HEK293 (cell line): ENCODE data around the gene EDIL3.

Experiments
- CTCF ChIA-PET: fragments of 350-600 bp; formaldehyde crosslinking; extraction: SDS; loops from one replicate; lab custom pipeline; 2021; ENCODE audit warnings: antibody characterized with exemption; lab: Yijun Ruan, JAX
- POLR2A ChIA-PET: fragments of 300-600 bp; formaldehyde crosslinking; extraction: SDS; loops from one replicate; lab custom pipeline; 2020; ENCODE audit warnings: antibody characterized with exemption, inconsistent platforms; lab: Yijun Ruan, JAX
- H3K27ac ChIP-seq: fragments of 200-500 bp; sonication (Bioruptor generic); 2 replicates; pipeline ENCODE4 v1.5.1; 2014; ENCODE audit warnings: low read depth, low read length, control low read depth, inconsistent platforms; ENCODE audit errors: extremely low read depth
- H3K36me3 ChIP-seq, 2 experiments: fragments of 200-500 bp in 1 of 2; sonication (Bioruptor generic) in 1 of 2; 1 replicate in 1 of 2; 2 replicates in 1 of 2; pipeline ENCODE4 v1.5.1; 2014 to 2017; ENCODE audit warnings: inconsistent platforms in 2 of 2, low read length in 2 of 2; ENCODE audit not compliant: control insufficient read depth in 2 of 2, insufficient read depth in 1 of 2
- H3K4me1 ChIP-seq: fragments of 200-500 bp; sonication (Bioruptor generic); 2 replicates; pipeline ENCODE4 v1.5.1; 2014; ENCODE audit warnings: mild to moderate bottlenecking, low read length, inconsistent platforms; ENCODE audit not compliant: control insufficient read depth, insufficient read depth
- H3K4me3 ChIP-seq: 2 replicates; pipeline ENCODE4 v1.5.1; 2011; ENCODE audit warnings: low read depth, mild to moderate bottlenecking, control low read depth, low read length, moderate library complexity
- H3K9me3 ChIP-seq: fragments of 200-500 bp; sonication (Bioruptor generic); 2 replicates; pipeline ENCODE4 v1.5.1; 2014; ENCODE audit warnings: low read depth, low read length, inconsistent platforms; ENCODE audit not compliant: control insufficient read depth, insufficient read depth
- HOXD13 ChIP-seq: sonication (generic); formaldehyde crosslinking; IDR thresholded peaks from 2 replicates; pipeline ENCODE4 v1.8.0; 2022; ENCODE audit warnings: missing genetic modification reagents, borderline replicate concordance
- KLF1 ChIP-seq: fragments of 450-650 bp; formaldehyde crosslinking; IDR thresholded peaks from 2 replicates; pipeline ENCODE4 v1.5.1; 2016; ENCODE audit warnings: missing biosample characterization, missing genetic modification characterization
- KLF7 ChIP-seq: fragments of 450-650 bp; formaldehyde crosslinking; IDR thresholded peaks from 2 replicates; pipeline ENCODE4 v1.5.1; 2016; ENCODE audit warnings: missing biosample characterization, missing genetic modification characterization, borderline replicate concordance
- MEIS1 ChIP-seq: sonication (generic); formaldehyde crosslinking; IDR thresholded peaks from 2 replicates; pipeline ENCODE4 v1.8.1; 2022; ENCODE audit warnings: missing genetic modification reagents, mild to moderate bottlenecking, borderline replicate concordance
- REPIN1 ChIP-seq: fragments of 450-650 bp; formaldehyde crosslinking; IDR thresholded peaks from 2 replicates; pipeline ENCODE4 v1.5.1; 2017; ENCODE audit warnings: missing biosample characterization, missing genetic modification characterization, low read depth
- ZBTB8A ChIP-seq: fragments of 450-650 bp; formaldehyde crosslinking; IDR thresholded peaks from 2 replicates; pipeline ENCODE4 v1.5.1; 2016; ENCODE audit warnings: missing biosample characterization, missing genetic modification characterization
- ZFP69B ChIP-seq: fragments of 450-650 bp; formaldehyde crosslinking; IDR thresholded peaks from 2 replicates; pipeline ENCODE4 v1.5.1; 2016; ENCODE audit warnings: missing biosample characterization, missing genetic modification characterization
- ZNF132 ChIP-seq: fragments of 450-650 bp; formaldehyde crosslinking; IDR thresholded peaks from 2 replicates; pipeline ENCODE4 v1.5.1; 2017; ENCODE audit warnings: missing biosample characterization, missing genetic modification characterization, borderline replicate concordance
- ZNF157 ChIP-seq: fragments of 450-650 bp; formaldehyde crosslinking; IDR thresholded peaks from 2 replicates; pipeline ENCODE4 v1.5.1; 2016; ENCODE audit warnings: missing biosample characterization, missing genetic modification characterization
- ZNF214 ChIP-seq: fragments of 450-650 bp; formaldehyde crosslinking; IDR thresholded peaks from 2 replicates; pipeline ENCODE4 v1.5.1; 2017; ENCODE audit warnings: missing biosample characterization, mild to moderate bottlenecking, missing genetic modification characterization, borderline replicate concordance
- ZNF223 ChIP-seq: fragments of 450-650 bp; formaldehyde crosslinking; IDR thresholded peaks from 2 replicates; pipeline ENCODE4 v1.5.1; 2016; ENCODE audit warnings: missing biosample characterization, missing genetic modification characterization
- ZNF24 ChIP-seq: fragments of 450-650 bp; formaldehyde crosslinking; IDR thresholded peaks from 2 replicates; pipeline ENCODE4 v1.5.1; 2016; ENCODE audit warnings: missing biosample characterization, missing genetic modification characterization
- ZNF398 ChIP-seq: fragments of 450-650 bp; formaldehyde crosslinking; IDR thresholded peaks from 2 replicates; pipeline ENCODE4 v1.5.1; 2017; ENCODE audit warnings: missing biosample characterization, missing genetic modification characterization
- ZNF433 ChIP-seq: fragments of 450-650 bp; formaldehyde crosslinking; IDR thresholded peaks from 2 replicates; pipeline ENCODE4 v1.5.1; 2016; ENCODE audit warnings: missing biosample characterization, missing genetic modification characterization, low read depth
- ZNF488 ChIP-seq: fragments of 450-650 bp; formaldehyde crosslinking; IDR thresholded peaks from 2 replicates; pipeline ENCODE4 v1.5.1; 2016; ENCODE audit warnings: missing biosample characterization, missing genetic modification characterization
- ZNF513 ChIP-seq: fragments of 450-650 bp; IDR thresholded peaks from 2 replicates; pipeline ENCODE4 v1.5.1; 2018; ENCODE audit warnings: missing biosample characterization, missing genetic modification characterization
- ZNF555 ChIP-seq: fragments of 450-650 bp; formaldehyde crosslinking; conservative IDR thresholded peaks from 2 replicates; pipeline ENCODE4 v1.5.1; 2017; ENCODE audit warnings: missing biosample characterization, mild to moderate bottlenecking, missing genetic modification characterization, inconsistent platforms
- ZNF843 ChIP-seq: fragments of 450-650 bp; formaldehyde crosslinking; IDR thresholded peaks from 2 replicates; pipeline ENCODE4 v1.5.1; 2016; ENCODE audit warnings: missing biosample characterization, missing genetic modification characterization
- ZSCAN23 ChIP-seq: fragments of 450-650 bp; formaldehyde crosslinking; IDR thresholded peaks from 2 replicates; pipeline ENCODE4 v1.5.1; 2016; ENCODE audit warnings: missing biosample characterization, missing genetic modification characterization
- ZXDB ChIP-seq: fragments of 450-650 bp; formaldehyde crosslinking; IDR thresholded peaks from 2 replicates; pipeline ENCODE4 v1.5.1; 2016; ENCODE audit warnings: missing biosample characterization, missing genetic modification characterization
- TF ChIP-seq, protein P1 (sequence below): fragments of 450-650 bp; formaldehyde crosslinking; IDR thresholded peaks from 2 replicates; pipeline ENCODE4 v1.5.1; 2016; ENCODE audit warnings: missing biosample characterization, missing genetic modification characterization, borderline replicate concordance

Gene EDIL3

GRCh38 chr5:84260939-84261338, 123.7 kb downstream of the EDIL3 start:
- no peak overlapping the region for H3K27ac ChIP-seq
- no peaks in the 10 kb centered on the region for H3K9me3 ChIP-seq
- no peak overlapping the region for H3K4me3 ChIP-seq
- H3K36me3 ChIP-seq: no peaks in the 10 kb centered on the region
- POLR2A ChIA-PET: no interaction called here
- peaks cover 15% of the 10 kb centered on the region for H3K4me1 ChIP-seq
- TF ChIP-seq ZFP69B (tag by site-specific recombination) (no peak), ZNF223 (tag by site-specific recombination) (no peak), KLF1 (tag by site-specific recombination) (no peak), ZNF843 (tag by site-specific recombination) (no peak), ZNF513 (tag by site-specific recombination) (no peak)
- TF ChIP-seq, protein P1, sequence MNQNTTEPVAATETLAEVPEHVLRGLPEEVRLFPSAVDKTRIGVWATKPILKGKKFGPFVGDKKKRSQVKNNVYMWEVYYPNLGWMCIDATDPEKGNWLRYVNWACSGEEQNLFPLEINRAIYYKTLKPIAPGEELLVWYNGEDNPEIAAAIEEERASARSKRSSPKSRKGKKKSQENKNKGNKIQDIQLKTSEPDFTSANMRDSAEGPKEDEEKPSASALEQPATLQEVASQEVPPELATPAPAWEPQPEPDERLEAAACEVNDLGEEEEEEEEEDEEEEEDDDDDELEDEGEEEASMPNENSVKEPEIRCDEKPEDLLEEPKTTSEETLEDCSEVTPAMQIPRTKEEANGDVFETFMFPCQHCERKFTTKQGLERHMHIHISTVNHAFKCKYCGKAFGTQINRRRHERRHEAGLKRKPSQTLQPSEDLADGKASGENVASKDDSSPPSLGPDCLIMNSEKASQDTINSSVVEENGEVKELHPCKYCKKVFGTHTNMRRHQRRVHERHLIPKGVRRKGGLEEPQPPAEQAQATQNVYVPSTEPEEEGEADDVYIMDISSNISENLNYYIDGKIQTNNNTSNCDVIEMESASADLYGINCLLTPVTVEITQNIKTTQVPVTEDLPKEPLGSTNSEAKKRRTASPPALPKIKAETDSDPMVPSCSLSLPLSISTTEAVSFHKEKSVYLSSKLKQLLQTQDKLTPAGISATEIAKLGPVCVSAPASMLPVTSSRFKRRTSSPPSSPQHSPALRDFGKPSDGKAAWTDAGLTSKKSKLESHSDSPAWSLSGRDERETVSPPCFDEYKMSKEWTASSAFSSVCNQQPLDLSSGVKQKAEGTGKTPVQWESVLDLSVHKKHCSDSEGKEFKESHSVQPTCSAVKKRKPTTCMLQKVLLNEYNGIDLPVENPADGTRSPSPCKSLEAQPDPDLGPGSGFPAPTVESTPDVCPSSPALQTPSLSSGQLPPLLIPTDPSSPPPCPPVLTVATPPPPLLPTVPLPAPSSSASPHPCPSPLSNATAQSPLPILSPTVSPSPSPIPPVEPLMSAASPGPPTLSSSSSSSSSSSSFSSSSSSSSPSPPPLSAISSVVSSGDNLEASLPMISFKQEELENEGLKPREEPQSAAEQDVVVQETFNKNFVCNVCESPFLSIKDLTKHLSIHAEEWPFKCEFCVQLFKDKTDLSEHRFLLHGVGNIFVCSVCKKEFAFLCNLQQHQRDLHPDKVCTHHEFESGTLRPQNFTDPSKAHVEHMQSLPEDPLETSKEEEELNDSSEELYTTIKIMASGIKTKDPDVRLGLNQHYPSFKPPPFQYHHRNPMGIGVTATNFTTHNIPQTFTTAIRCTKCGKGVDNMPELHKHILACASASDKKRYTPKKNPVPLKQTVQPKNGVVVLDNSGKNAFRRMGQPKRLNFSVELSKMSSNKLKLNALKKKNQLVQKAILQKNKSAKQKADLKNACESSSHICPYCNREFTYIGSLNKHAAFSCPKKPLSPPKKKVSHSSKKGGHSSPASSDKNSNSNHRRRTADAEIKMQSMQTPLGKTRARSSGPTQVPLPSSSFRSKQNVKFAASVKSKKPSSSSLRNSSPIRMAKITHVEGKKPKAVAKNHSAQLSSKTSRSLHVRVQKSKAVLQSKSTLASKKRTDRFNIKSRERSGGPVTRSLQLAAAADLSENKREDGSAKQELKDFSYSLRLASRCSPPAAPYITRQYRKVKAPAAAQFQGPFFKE: no peak
- TF ChIP-seq, all 188 proteins: peak for 0
- CTCF ChIA-PET: no interaction called here

- TF ChIP-seq ZNF398 (tag by site-specific recombination) (no peak), ZNF157 (tag by site-specific recombination) (no peak), ZBTB8A (no peak), ZXDB (tag by site-specific recombination) (no peak), ZNF24 (tag by site-specific recombination) (no peak)
- TF ChIP-seq, all 188 proteins: peak for 0
- Histone ChIP-seq H3K9me3 (no peaks in the 10 kb centered on the region), H3K4me1 (peaks cover 7% of the 10 kb centered on the region), H3K36me3 (no peaks in the 10 kb centered on the region), H3K4me3 (no peak overlapping the region), H3K27ac (no peak overlapping the region)
- ChIA-PET CTCF (interaction anchor here (0.5 to 0.7 kb wide), 2 partner anchors 200 to 333 kb away, joined by 3 read pairs; no protein-coding TSS in a partner anchor), POLR2A (no interaction called here)
Measured at GRCh38 chr5:84260140-84260539, 124.5 kb downstream of the EDIL3 start.

DNA sequence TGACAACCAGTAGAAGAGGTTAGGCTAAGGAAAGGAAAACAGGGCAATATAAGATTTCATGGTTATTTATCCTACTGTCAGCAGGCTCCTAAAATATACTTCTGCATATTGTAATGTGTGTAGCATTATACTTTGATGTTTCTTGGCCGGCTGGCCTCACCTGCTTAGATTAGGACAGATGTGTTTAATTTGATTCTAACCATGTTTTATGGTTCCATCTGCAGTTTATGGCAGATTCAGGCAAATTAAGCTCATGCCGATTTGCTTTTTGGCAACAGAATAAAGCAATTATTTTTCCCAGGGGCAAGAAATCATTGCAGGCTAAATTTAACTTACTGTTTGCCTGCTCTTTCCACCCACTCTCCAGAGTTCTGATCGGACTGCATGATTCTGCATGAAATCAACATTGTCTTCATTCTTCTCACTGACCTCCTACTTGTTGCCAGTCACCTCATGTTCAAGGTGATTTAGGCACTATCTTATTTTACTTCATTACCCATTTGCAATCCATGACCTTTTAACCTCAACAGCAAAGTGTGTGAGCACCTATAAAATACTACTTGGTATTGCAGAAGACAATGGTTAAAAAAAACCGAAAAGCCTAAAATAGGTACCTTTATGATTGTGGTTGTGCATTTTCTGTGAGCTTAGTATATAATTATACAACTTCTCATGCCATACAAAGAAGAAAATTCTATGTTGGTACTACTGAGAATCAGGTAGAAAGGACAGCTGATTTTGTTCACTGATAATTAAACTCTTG, 125.2 kb downstream of the EDIL3 start:
- POLR2A ChIA-PET: no interaction called here
- Histone ChIP-seq H3K27ac (no peak overlapping the region), H3K9me3 (no peaks in the 10 kb centered on the region), H3K36me3 (no peaks in the 10 kb centered on the region), H3K4me1 (peaks cover under 1% of the 10 kb centered on the region; the same call in 1 of the 2 replicates), H3K4me3 (no peak overlapping the region)
- CTCF ChIA-PET: interaction anchor here (0.7 kb wide), 1 partner anchor 201 kb away, joined by 3 read pairs; no protein-coding TSS in a partner anchor
- no peak for TF ChIP-seq ZNF132
- TF ChIP-seq ZNF488 (tag by site-specific recombination): no peak
- no peak for TF ChIP-seq ZNF214 (tag by site-specific recombination)
- TF ChIP-seq ZNF433: no peak
- no peak for TF ChIP-seq ZSCAN23
- TF ChIP-seq REPIN1 (tag by site-specific recombination): no peak
- no peak for TF ChIP-seq MEIS1 (CRISPR knock-in tag)
- TF ChIP-seq HOXD13 (CRISPR knock-in tag): no peak
- no peak for TF ChIP-seq KLF7 (tag by site-specific recombination)
- no peak for TF ChIP-seq ZNF555
